HG02852 (cell line): ENCODE measurements around the gene MMEL1.
"Not testable (repeated sequence)": the region's sequence is repeated elsewhere in the genome, so short reads cannot be mapped to it uniquely, and the experiment has no call there.

Source experiments
- ATAC-seq: cut with Tn5 transposase; IDR thresholded peaks from one replicate; pipeline ENCODE4 v1.9.1; 2021; ENCODE audit warnings: mild to moderate bottlenecking, moderate library complexity; ENCODE audit not compliant: unreplicated experiment

The MMEL1 gene

GRCh38 chr1:2629627-2630497 is 3.0 kb downstream of the MMEL1 start:
- ATAC-seq, result no peak

- ATAC-seq, result no peak
These were observed 3.7 kb downstream of the MMEL1 start for GRCh38 chr1:2628933-2629626.

- ATAC-seq, result no peak
These were observed 4.5 kb downstream of the MMEL1 start for GRCh38 chr1:2628191-2628932.

GRCh38 chr1:2627746-2628145 is 5.1 kb downstream of the MMEL1 start:
- ATAC-seq, result no peak

GRCh38 chr1:2625748-2626147 is 7.1 kb downstream of the MMEL1 start:
- ATAC-seq, result not testable (repeated sequence)

GRCh38 chr1:2625311-2625710 is 7.5 kb downstream of the MMEL1 start:
- no peak for ATAC-seq

- no peak for ATAC-seq
These were observed 8.0 kb downstream of the MMEL1 start for GRCh38 chr1:2624735-2625300.

GRCh38 chr1:2623571-2624337 is 9.1 kb downstream of the MMEL1 start:
- ATAC-seq, result no peak

- ATAC-seq, result no peak
These were observed 14.8 kb downstream of the MMEL1 start for GRCh38 chr1:2617971-2618470.

GRCh38 chr1:2614145-2614544 is 18.7 kb downstream of the MMEL1 start:
- no peak for ATAC-seq

GRCh38 chr1:2612591-2613365 is 20.0 kb downstream of the MMEL1 start:
- no peak for ATAC-seq

DNA sequence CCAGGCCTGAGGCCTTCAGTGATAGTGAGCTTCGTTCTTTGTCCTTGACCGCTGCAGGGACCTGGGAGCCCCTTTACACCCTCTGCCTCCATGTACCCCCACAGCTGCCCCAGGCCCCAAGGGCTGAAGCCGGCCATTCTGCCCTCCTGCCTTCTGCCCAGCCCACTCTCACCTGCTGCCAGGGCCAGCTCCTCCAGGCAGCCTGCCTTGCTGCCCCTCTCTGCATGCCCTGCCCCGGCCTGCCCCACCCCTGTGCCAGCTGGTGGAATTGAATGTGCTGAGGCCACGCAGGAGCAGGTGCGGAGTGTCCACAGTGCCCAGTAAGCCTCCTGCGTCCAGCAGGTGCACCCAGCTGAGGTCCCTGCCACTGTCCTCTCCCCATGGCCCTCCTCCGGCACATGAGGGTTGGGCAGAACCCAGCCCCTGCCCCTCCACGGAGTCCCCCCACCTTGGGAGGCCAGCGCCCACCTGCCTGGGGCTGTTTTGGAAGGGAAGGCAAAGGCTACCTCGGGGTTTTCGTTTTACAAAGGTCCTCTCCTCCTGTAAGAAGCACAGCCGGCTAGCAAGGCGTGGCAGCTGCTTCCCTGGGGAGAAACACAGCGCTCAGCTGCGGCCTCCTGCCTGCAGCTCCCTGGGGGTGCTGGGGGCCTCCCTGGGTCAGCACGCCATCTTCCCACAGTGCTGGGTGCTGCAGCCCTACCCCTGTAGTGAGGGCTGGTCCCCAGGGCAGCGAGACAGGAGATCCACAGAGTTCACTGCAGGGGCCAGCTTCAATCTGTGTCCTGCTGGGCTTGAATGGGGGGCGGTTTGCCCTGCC is 21.0 kb downstream of the MMEL1 start:
- ATAC-seq, result no peak

- ATAC-seq, result no peak
These were observed 21.8 kb downstream of the MMEL1 start for GRCh38 chr1:2611031-2611501.

DNA sequence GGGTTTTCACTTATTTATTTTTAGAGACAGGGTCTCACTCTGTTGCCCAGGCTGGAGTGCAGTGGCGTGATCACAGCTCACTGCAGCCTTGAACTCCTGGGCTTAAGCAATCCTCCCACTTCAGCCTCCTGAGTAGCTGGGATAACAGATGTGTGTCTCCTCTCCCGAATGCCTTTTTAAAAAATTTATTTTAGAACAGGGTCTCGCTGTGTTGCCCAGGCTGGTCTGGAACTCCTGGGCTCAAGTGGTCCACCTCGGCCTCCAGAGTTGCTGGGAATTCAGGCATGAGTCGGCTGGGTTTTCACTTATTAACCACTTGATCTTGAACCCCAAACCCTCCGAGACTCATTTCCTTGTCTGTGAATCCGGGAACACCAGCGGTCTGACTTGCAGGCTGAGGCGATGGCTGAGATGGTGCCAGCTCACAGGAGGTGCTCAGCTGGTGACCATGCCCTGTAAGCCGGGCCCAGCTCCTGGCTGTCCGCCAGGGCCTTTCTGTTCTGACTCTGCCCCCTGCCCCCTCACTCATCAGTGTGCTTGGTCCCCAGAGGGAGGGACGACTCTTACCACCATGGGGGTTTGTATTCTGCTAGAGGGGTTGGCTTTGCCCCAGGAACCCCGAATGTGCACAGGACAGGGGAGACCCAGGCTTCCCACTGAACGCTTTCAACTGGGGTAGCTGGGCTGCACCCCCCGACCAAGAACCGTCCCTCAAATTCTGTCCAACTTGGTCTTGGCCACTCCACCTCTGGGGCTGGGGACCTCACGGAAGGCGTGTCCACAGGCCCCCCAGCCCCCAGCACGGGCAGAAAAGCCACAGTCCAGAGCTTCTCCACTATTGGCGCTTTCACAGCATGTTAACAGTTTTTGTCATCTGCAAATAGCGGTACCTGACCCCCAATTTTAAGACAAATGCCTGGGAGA is 22.5 kb downstream of the MMEL1 start:
- no peak for ATAC-seq

- ATAC-seq, result no peak
These were observed 23.3 kb downstream of the MMEL1 start for GRCh38 chr1:2609319-2610035.

GRCh38 chr1:2607641-2608091 is 25.1 kb downstream of the MMEL1 start:
- no peak for ATAC-seq
